Measurements from ENCODE around the gene ST6GALNAC5.
"Not testable (repeated sequence)": the region's sequence is repeated elsewhere in the genome, so short reads cannot be mapped to it uniquely, and the experiment has no call there.

ST6GALNAC5 gene

GRCh38 chr1:76868154-76868882 lies 1.0 kb downstream of the ST6GALNAC5 start:
- no peak for DNase-seq

- no peak for DNase-seq
Observed at GRCh38 chr1:76868916-76869315, 1.6 kb downstream of the ST6GALNAC5 start.

GRCh38 chr1:76870037-76870436 lies 2.8 kb downstream of the ST6GALNAC5 start:
- no peak for DNase-seq

GRCh38 chr1:76871355-76871974 lies 4.2 kb downstream of the ST6GALNAC5 start:
- no peak for DNase-seq

- DNase-seq, result no peak
Observed at GRCh38 chr1:76872944-76873343, 5.7 kb downstream of the ST6GALNAC5 start.

- no peak for DNase-seq
Observed at GRCh38 chr1:76876655-76877395, 9.5 kb downstream of the ST6GALNAC5 start.

- DNase-seq, result not testable (repeated sequence)
Observed at GRCh38 chr1:76879014-76879413, 11.7 kb downstream of the ST6GALNAC5 start.

GRCh38 chr1:76881762-76882161 lies 14.5 kb downstream of the ST6GALNAC5 start:
- no peak for DNase-seq

GRCh38 chr1:76891931-76892622 lies 24.8 kb downstream of the ST6GALNAC5 start:
- DNase-seq, result no peak

GRCh38 chr1:76892675-76893074 lies 25.4 kb downstream of the ST6GALNAC5 start:
- no peak for DNase-seq

GRCh38 chr1:76901158-76901767 lies 34.0 kb downstream of the ST6GALNAC5 start:
- no peak for DNase-seq

- no peak for DNase-seq
Observed at GRCh38 chr1:76905876-76906595, 38.8 kb downstream of the ST6GALNAC5 start.

GRCh38 chr1:76909311-76909710 lies 42.0 kb downstream of the ST6GALNAC5 start:
- DNase-seq, result no peak

GRCh38 chr1:76919085-76919484 lies 51.8 kb downstream of the ST6GALNAC5 start:
- no peak for DNase-seq

GRCh38 chr1:76921590-76921989 lies 54.3 kb downstream of the ST6GALNAC5 start:
- no peak for DNase-seq

- no peak for DNase-seq
Observed at GRCh38 chr1:76925825-76926224, 58.5 kb downstream of the ST6GALNAC5 start.

- DNase-seq, result no peak
Observed at GRCh38 chr1:76928522-76928921, 61.2 kb downstream of the ST6GALNAC5 start.

GRCh38 chr1:76929136-76929535 lies 61.9 kb downstream of the ST6GALNAC5 start:
- DNase-seq, result no peak

GRCh38 chr1:76933847-76934815 lies 66.9 kb downstream of the ST6GALNAC5 start:
- DNase-seq, result no peak

- no peak for DNase-seq
Observed at GRCh38 chr1:76938304-76938703, 71.0 kb downstream of the ST6GALNAC5 start.
